PC-9 (cell line): Measurements from ENCODE around the gene TFRC.

Source experiments
- CTCF ChIP-seq: fragments of 200-600 bp; sonication (generic); conservative IDR thresholded peaks from 2 replicates; pipeline ENCODE4 v1.6.1; 2017; ENCODE audit warnings: mixed run types, antibody characterized with exemption, mild to moderate bottlenecking, moderate library complexity
- EZH2 ChIP-seq: fragments of 200-600 bp; sonication (generic); IDR thresholded peaks from 2 replicates; pipeline ENCODE4 v1.8.0; 2017; ENCODE audit warnings: antibody characterized with exemption, low read depth

GRCh38 chr3:196082619-196082971 lies 705 bp upstream of the TFRC start:
- no peak for TF ChIP-seq CTCF
- TF ChIP-seq EZH2 = no peak
